H7 (cell line): ENCODE data around the gene POLR1A. TPM values are rescaled to one million over a fixed set of nuclear protein-coding genes. Genes with fewer than 3 reads are reported as not detected.

ENCODE experiments used
- DNase-seq: peaks from one replicate; pipeline ENCODE4 v3.0.0; 2012
- H3K27me3 ChIP-seq: 2 replicates; pipeline ENCODE4 v1.6.0; 2011; ENCODE audit warnings: mild to moderate bottlenecking, low read length; ENCODE audit not compliant: control insufficient read depth, insufficient read depth
- H3K36me3 ChIP-seq: replicated peaks from 2 replicates; pipeline ENCODE4 v1.5.1; 2011; ENCODE audit warnings: low read length; ENCODE audit not compliant: control insufficient read depth, insufficient read depth
- H3K4me3 ChIP-seq: 2 replicates; pipeline ENCODE4 v1.5.1; 2011; ENCODE audit warnings: low read depth, mild to moderate bottlenecking, control low read depth, low read length, moderate library complexity; ENCODE audit not compliant: insufficient read depth
- total RNA-seq: library from RNA; depleted of rRNA; stranded (reverse); fragments of >200 nt; shearing (Covaris generic); gene quantifications from 2 replicates; pipeline ENCODE4 v1.2.3, GENCODE V29; 2014

The POLR1A gene
- total RNA-seq, 1 experiment from 2014 or later, result 19.9 TPM

GRCh38 chr2:86123328-86123925 is 17.7 kb upstream of the POLR1A start:
- no peak for DNase-seq
- Histone ChIP-seq H3K4me3 (no peak overlapping the region), H3K27me3 (no peaks in the 10 kb centered on the region), H3K36me3 (peaks cover 58% of the 10 kb centered on the region)

- Histone ChIP-seq H3K36me3 (peaks cover 47% of the 10 kb centered on the region), H3K4me3 (no peak overlapping the region), H3K27me3 (no peaks in the 10 kb centered on the region)
- no peak for DNase-seq
Observed at GRCh38 chr2:86118130-86118529, 12.4 kb upstream of the POLR1A start.

GRCh38 chr2:86107031-86107430 is 1.3 kb upstream of the POLR1A start:
- Histone ChIP-seq H3K27me3 (no peaks in the 10 kb centered on the region), H3K4me3 (peak overlapping the region; percentile 87), H3K36me3 (peaks cover 28% of the 10 kb centered on the region)
- DNase-seq, result no peak

- no peaks in the 10 kb centered on the region for H3K27me3 ChIP-seq
- DNase-seq, result peak; percentile 90
- H3K36me3 ChIP-seq, result peaks cover 28% of the 10 kb centered on the region
Observed at GRCh38 chr2:86105969-86106945, 571 bp upstream of the POLR1A start, which contains the start of gene PTCD3. Gene PTCD3, plus strand, starts transcription at chr2:86106235. Its CDS starts 13 bp downstream, at chr2:86106248.

GRCh38 chr2:86102157-86102556 is 3.5 kb downstream of the POLR1A start:
- Histone ChIP-seq H3K36me3 (peaks cover 17% of the 10 kb centered on the region), H3K4me3 (no peak overlapping the region), H3K27me3 (no peaks in the 10 kb centered on the region)
- no peak for DNase-seq

More at GRCh38 chr2:86105969-86106945, 571 bp upstream of the POLR1A start, which contains the start of gene PTCD3:
- peak within 1 kb of the TSS; percentile 87 for H3K4me3 ChIP-seq

GRCh38 chr2:86097913-86098312 is 7.8 kb downstream of the POLR1A start:
- DNase-seq, result no peak
- peaks cover 15% of the 10 kb centered on the region for H3K36me3 ChIP-seq
- H3K4me3 ChIP-seq, result no peak overlapping the region
- no peaks in the 10 kb centered on the region for H3K27me3 ChIP-seq

- peaks cover 14% of the 10 kb centered on the region for H3K36me3 ChIP-seq
- no peak overlapping the region for H3K4me3 ChIP-seq
- H3K27me3 ChIP-seq, result no peaks in the 10 kb centered on the region
- no peak for DNase-seq
Observed at GRCh38 chr2:86097114-86097896, 8.4 kb downstream of the POLR1A start.

GRCh38 chr2:86094229-86094628 is 11.5 kb downstream of the POLR1A start:
- Histone ChIP-seq H3K36me3 (peaks cover 20% of the 10 kb centered on the region), H3K27me3 (no peaks in the 10 kb centered on the region), H3K4me3 (no peak overlapping the region)
- DNase-seq, result no peak

- H3K36me3 ChIP-seq, result peaks cover 30% of the 10 kb centered on the region
Observed at GRCh38 chr2:86087936-86088850, 17.5 kb downstream of the POLR1A start.

GRCh38 chr2:86082756-86083155 is 22.9 kb downstream of the POLR1A start:
- no peak for DNase-seq
- Histone ChIP-seq H3K36me3 (peaks cover 23% of the 10 kb centered on the region), H3K27me3 (no peaks in the 10 kb centered on the region), H3K4me3 (no peak overlapping the region)

More at GRCh38 chr2:86087936-86088850, 17.5 kb downstream of the POLR1A start:
- H3K4me3 ChIP-seq, result no peak overlapping the region
- DNase-seq, result peak; percentile 67
- H3K27me3 ChIP-seq, result no peaks in the 10 kb centered on the region

GRCh38 chr2:86081724-86082123 is 24.0 kb downstream of the POLR1A start:
- DNase-seq, result no peak
- no peak overlapping the region for H3K4me3 ChIP-seq
- peaks cover 25% of the 10 kb centered on the region for H3K36me3 ChIP-seq
- no peaks in the 10 kb centered on the region for H3K27me3 ChIP-seq

GRCh38 chr2:86079981-86080911 is 25.4 kb downstream of the POLR1A start:
- H3K4me3 ChIP-seq, result no peak overlapping the region
- no peaks in the 10 kb centered on the region for H3K27me3 ChIP-seq
- peak; percentile 73 for DNase-seq
- H3K36me3 ChIP-seq, result peaks cover 27% of the 10 kb centered on the region
